Limb (tissue), 2 donors: ENCODE measurements around the gene HKDC1.
A peak's percentile ranks its signal among the peaks of the same experiment; 100 is the strongest.
"Not testable (repeated sequence)": the region's sequence is repeated elsewhere in the genome, so short reads cannot be mapped to it uniquely, and the experiment has no call there.

ENCODE experiments used
- DNase-seq, 2 donors: peaks; one replicate each; pipeline ENCODE4 v3.0.0-alpha.2; 2016; ENCODE audit errors: extremely low spot score in 2 of 2

Gene HKDC1, protein sequence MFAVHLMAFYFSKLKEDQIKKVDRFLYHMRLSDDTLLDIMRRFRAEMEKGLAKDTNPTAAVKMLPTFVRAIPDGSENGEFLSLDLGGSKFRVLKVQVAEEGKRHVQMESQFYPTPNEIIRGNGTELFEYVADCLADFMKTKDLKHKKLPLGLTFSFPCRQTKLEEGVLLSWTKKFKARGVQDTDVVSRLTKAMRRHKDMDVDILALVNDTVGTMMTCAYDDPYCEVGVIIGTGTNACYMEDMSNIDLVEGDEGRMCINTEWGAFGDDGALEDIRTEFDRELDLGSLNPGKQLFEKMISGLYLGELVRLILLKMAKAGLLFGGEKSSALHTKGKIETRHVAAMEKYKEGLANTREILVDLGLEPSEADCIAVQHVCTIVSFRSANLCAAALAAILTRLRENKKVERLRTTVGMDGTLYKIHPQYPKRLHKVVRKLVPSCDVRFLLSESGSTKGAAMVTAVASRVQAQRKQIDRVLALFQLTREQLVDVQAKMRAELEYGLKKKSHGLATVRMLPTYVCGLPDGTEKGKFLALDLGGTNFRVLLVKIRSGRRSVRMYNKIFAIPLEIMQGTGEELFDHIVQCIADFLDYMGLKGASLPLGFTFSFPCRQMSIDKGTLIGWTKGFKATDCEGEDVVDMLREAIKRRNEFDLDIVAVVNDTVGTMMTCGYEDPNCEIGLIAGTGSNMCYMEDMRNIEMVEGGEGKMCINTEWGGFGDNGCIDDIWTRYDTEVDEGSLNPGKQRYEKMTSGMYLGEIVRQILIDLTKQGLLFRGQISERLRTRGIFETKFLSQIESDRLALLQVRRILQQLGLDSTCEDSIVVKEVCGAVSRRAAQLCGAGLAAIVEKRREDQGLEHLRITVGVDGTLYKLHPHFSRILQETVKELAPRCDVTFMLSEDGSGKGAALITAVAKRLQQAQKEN

DNA sequence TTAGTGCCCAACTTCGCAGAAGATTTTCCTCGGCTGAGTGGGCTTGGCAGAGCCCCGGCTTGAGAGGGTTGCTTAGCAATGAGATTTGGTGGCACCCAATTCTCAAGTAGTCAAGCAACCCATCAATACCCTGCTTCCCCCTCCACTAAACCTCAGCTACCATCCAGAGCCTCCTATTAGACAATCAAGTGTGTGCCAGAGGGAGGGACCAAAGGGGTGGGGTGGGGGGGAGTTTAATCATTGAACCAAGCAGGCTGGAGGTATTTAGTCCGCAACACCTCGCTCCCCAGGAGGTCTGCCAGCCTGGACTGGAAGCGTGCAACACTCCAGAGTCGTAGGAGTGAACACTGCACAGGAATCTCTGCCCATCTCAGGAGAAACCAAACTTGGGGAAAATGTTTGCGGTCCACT lies at the start of gene HKDC1:
Gene HKDC1, plus strand, starts transcription at position 292 of the 411 bp plus-strand sequence. Its CDS starts 104 bp downstream, at position 396.
- no peak for DNase-seq

GRCh38 chr10:69172241-69172982 lies 47.7 kb upstream of the HKDC1 start:
- no peak for DNase-seq

GRCh38 chr10:69175326-69175725 lies 44.8 kb upstream of the HKDC1 start:
- not testable (repeated sequence) for DNase-seq

- DNase-seq: no peak
Observed at GRCh38 chr10:69176823-69177222, 43.3 kb upstream of the HKDC1 start.

GRCh38 chr10:69179089-69179742 lies 40.9 kb upstream of the HKDC1 start:
- peak in 1 of 2 donors; percentile 28 for DNase-seq

DNA sequence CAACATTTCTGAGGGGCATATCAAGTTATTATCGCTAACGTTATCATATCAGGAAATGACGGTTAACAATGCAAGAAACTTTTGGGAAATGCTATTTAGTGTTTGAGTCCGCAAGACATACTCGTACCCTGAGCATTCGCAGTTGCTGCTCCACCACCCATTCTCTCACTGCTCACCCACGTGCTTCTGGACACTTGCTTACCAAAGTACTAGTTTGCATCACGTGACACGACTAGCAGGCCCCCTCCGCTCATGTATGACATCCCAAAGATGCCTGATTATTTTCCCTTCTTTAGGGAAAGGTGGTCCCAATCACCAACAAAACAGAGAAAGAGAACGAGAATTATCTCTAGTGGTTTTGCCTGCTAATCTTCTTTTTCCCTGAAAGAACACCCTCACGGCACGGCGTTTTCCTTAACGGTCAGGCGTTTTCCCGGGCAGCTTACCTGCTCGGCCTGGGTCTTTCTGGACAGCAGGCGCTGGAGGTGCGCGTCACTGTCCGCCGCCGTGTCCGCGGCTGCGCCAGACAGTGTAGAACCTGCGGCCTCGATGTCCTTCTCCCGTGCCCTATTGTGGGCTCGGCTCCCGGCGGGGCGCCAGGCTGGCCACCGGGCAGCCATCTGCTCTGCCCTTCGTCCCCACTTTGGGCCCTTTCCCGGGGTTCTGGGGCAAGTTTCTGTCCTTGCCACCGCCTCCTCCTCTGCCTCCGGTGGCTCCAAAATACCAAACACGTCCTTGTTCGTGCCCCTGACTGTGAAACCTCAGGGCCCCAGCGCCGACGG lies 40.2 kb upstream of the HKDC1 start, which contains the start of gene SUPV3L1:
Gene SUPV3L1, plus strand, starts transcription at position 492 of the 782 bp plus-strand sequence. Its CDS starts 58 bp downstream, at position 550.
- DNase-seq: peak; percentile 95 to 97

GRCh38 chr10:69180525-69181204 lies 39.5 kb upstream of the HKDC1 start:
- DNase-seq: no peak

- DNase-seq: no peak
Observed at GRCh38 chr10:69181433-69181832, 38.7 kb upstream of the HKDC1 start.

- DNase-seq: no peak
Observed at GRCh38 chr10:69182005-69182404, 38.1 kb upstream of the HKDC1 start.

DNA sequence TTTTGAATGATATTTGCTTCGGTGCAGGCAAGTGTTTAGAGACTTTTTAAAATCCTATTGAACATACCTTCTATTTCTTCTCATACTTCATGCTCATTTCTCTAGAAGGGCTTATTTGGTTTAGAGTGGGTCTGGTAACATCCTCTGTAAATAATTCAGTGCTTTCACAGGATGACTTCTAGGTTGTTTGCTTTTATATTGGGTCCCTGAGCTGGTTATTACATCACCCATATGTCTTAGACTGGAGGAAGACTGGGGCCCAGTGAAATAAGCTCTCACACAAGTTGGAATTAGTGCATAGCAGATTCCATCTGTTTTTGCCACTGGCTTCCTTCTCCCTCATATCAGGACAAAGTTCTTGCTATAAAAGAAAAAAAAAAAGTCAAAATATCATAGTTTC lies 33.6 kb upstream of the HKDC1 start:
- no peak for DNase-seq

DNA sequence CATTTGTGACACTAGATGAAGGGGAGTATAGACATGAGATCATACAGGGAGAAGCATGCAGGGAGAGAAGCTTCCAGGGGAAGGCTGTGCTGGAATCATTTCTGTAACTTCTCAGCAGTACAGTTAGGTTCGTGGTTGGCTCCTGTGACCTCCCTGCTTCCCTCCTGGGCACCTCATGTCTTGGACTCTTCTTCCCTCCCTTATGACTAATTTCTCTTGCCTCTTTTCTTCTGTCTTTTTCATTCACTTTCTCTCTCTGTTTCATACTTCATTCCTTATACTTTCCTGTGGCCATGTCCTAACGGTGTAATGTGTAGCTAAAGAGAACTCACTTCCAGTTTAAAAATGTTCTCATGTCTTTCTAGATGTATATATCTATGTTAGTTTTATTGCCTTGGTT lies 19.1 kb upstream of the HKDC1 start:
- DNase-seq: no peak

DNA sequence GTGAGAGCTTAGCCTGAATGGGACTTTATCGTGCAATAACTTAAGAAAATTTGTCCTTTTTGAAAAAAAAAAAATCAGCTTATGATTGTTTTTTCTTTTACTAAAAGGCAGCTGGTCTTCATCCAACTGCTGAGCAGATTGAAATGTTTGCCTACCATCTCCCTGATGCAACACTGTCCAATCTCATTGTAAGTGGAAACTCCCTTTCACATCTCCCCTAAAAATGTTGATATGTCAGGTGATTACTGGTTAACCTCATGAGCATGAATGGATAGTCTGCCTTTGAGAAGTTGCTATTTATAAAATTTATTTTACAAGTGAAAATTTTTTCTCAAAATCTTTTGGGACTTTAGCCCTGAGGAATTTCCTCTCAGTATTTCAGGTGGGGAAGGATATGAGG lies 17.8 kb upstream of the HKDC1 start:
- DNase-seq: no peak

- DNase-seq: no peak
Observed at GRCh38 chr10:69208761-69209160, 11.4 kb upstream of the HKDC1 start.

- no peak for DNase-seq
Observed at GRCh38 chr10:69209787-69210484, 10.2 kb upstream of the HKDC1 start.

DNA sequence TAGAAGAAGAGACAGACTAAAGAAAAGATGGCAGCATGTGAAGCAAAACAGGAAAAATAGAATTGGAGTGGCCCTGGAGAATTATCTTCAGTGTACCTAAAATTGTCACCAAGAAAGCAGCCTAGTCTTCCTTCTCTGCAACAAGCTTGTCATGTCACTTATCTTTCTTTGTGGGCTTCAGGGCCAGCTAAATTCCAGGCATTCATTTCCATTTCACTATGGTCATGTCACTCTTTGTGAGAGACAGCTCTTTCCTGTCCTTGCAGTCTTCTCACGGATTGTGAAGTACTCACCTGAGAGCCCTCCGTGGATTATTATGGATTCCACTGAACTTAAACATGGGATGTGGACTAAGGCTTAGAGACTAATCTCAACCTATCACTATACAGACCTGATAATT lies 9.0 kb upstream of the HKDC1 start:
- DNase-seq: no peak

DNA sequence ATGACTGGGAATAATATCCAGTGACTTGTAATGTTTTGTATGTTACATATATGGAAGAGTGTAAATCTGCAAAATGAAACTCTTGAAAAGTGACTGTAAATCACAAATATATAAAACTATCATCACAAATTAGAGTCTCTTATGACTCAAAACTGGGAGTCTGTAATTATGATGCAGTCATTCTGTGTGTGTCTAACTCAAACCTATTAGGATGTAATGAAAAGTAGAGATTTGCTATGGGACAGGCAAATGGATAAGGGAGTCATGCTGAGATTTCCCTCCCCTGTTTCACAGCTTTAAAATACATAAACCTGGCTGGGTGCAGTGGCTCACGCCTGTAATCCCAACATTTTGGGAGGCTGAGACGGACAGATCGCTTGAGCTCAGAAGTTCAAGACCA lies 8.6 kb upstream of the HKDC1 start:
- no peak for DNase-seq

GRCh38 chr10:69213591-69214311 lies 6.4 kb upstream of the HKDC1 start:
- DNase-seq: no peak

DNA sequence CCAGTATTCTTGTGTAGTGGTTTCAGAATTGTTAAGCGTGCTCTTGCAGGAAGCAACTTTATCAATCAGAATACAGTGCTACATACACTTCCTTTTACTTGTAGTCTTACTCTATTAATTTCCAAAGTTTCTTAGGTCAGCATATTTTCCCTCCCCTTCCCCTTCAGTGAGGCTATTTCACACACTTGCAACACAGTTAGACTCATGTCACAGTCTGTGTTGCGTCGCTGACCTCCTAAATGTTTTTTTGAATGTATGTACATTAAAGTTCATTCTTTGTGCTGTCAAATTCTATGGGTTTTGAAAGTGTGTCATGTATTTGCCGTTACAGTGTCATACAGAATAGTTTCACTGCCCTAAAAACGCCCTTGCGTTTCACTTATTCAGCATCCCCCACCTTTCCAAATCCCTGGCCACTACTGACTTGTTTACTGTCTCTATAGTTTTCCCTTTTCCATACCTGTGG lies 5.4 kb upstream of the HKDC1 start:
- no peak for DNase-seq
